ENCODE results near the gene RFX3.

Gene RFX3

GRCh38 chr9:3525836-3526164, at the start of gene RFX3:
TSS of gene RFX3 (minus strand) at chr9:3526001. CDS start at chr9:3395588, 130,413 bp downstream.
- DNase-seq = peak; percentile 87 to 95

GRCh38 chr9:3571500-3571899, 45.7 kb upstream of the RFX3 start:
- DNase-seq = no peak

GRCh38 chr9:3569529-3569928, 43.7 kb upstream of the RFX3 start:
- no peak for DNase-seq

- DNase-seq = no peak
These were observed 42.2 kb upstream of the RFX3 start for GRCh38 chr9:3567988-3568387.

GRCh38 chr9:3553076-3553765, 27.4 kb upstream of the RFX3 start:
- no peak for DNase-seq

GRCh38 chr9:3549225-3549624, 23.4 kb upstream of the RFX3 start:
- DNase-seq = peak in 1 of 2 experiments; percentile 61

GRCh38 chr9:3548648-3549047, 22.8 kb upstream of the RFX3 start:
- DNase-seq = peak in 1 of 2 experiments; percentile 47

GRCh38 chr9:3541206-3541605, 15.4 kb upstream of the RFX3 start:
- no peak for DNase-seq

- no peak for DNase-seq
These were observed 9.0 kb upstream of the RFX3 start for GRCh38 chr9:3534614-3535404.

GRCh38 chr9:3532158-3532557, 6.4 kb upstream of the RFX3 start:
- DNase-seq = no peak

- DNase-seq = no peak
These were observed 2.6 kb upstream of the RFX3 start for GRCh38 chr9:3528451-3528850.

- DNase-seq = peak; percentile 63 to 72
These were observed 1.5 kb upstream of the RFX3 start for GRCh38 chr9:3526997-3527940.

GRCh38 chr9:3526165-3526996, 580 bp upstream of the RFX3 start:
- peak; percentile 84 to 94 for DNase-seq

- peak in 1 of 2 experiments; percentile 70 for DNase-seq
These were observed 535 bp downstream of the RFX3 start for GRCh38 chr9:3525096-3525835.

- DNase-seq = no peak
These were observed 3.8 kb downstream of the RFX3 start for GRCh38 chr9:3521966-3522365.

GRCh38 chr9:3520564-3520963, 5.2 kb downstream of the RFX3 start:
- no peak for DNase-seq

GRCh38 chr9:3517377-3518048, 8.3 kb downstream of the RFX3 start:
- DNase-seq = no peak

- no peak for DNase-seq
These were observed 9.0 kb downstream of the RFX3 start for GRCh38 chr9:3516667-3517330.

- DNase-seq = no peak
These were observed 10.4 kb downstream of the RFX3 start for GRCh38 chr9:3515405-3515804.

- no peak for DNase-seq
These were observed 11.0 kb downstream of the RFX3 start for GRCh38 chr9:3514786-3515185.
